Caco-2 (cell line): ENCODE measurements around the gene ZNF555. TPM values are rescaled to one million over a fixed set of nuclear protein-coding genes. Genes with fewer than 3 reads are reported as not detected.
A peak's percentile ranks its signal among the peaks of the same experiment; 100 is the strongest.

ENCODE experiments used
- BruUV-seq: library from RNA; stranded (reverse); fragments of 400-500 nt; replicated peaks from 2 replicates; lab custom pipeline; 2021; lab: Mats Ljungman, UMichigan
- CTCF ChIA-PET: fragments of 300-600 bp; sonication (Branson Sonifier 250); formaldehyde crosslinking; loops from one replicate; lab custom pipeline; 2022; ENCODE audit warnings: antibody characterized with exemption; lab: Charles Lee
- POLR2A ChIA-PET: fragments of 300-600 bp; sonication (Branson Sonifier 250); formaldehyde crosslinking; loops from one replicate; lab custom pipeline; 2022; ENCODE audit warnings: antibody characterized with exemption; lab: Charles Lee
- DNase-seq, 2 experiments: peaks; one replicate each; pipeline versions ENCODE4 v3.0.0 to v3.0.0-alpha.2; 2020 to 2022
- H3K27me3 ChIP-seq: replicated peaks from 2 replicates; pipeline ENCODE4 v1.6.0; 2011; ENCODE audit warnings: low read length; ENCODE audit not compliant: control insufficient read depth, insufficient read depth
- H3K36me3 ChIP-seq: 2 replicates; pipeline ENCODE4 v1.5.1; 2011; ENCODE audit warnings: low read length; ENCODE audit not compliant: control insufficient read depth, insufficient read depth
- H3K4me1 ChIP-seq: fragments of 250-450 bp; sonication (Bioruptor Pico); 2 replicates; pipeline ENCODE4 v1.5.1; 2020; ENCODE audit warnings: mild to moderate bottlenecking
- H3K4me3 ChIP-seq: 2 replicates; pipeline ENCODE4 v1.5.1; 2011; ENCODE audit warnings: low read depth, mild to moderate bottlenecking, control low read depth, low read length
- H3K9me3 ChIP-seq: fragments of 250-450 bp; sonication (Bioruptor Pico); 2 replicates; pipeline ENCODE4 v1.5.1; 2020; ENCODE audit warnings: mild to moderate bottlenecking, moderate library complexity
- H3K27ac Mint-ChIP-seq: one replicate; pipeline ENCODE4 v1.8.0; 2022; ENCODE audit warnings: mixed read lengths; ENCODE audit not compliant: unreplicated experiment
- H3K27me3 Mint-ChIP-seq: one replicate; pipeline ENCODE4 v1.8.0; 2022; ENCODE audit warnings: mixed read lengths; ENCODE audit not compliant: insufficient read depth, unreplicated experiment
- H3K36me3 Mint-ChIP-seq: one replicate; pipeline ENCODE4 v1.8.0; 2022; ENCODE audit warnings: mild to moderate bottlenecking, mixed read lengths; ENCODE audit not compliant: insufficient read depth, unreplicated experiment
- H3K4me1 Mint-ChIP-seq: one replicate; pipeline ENCODE4 v1.8.0; 2022; ENCODE audit warnings: low read depth, mixed read lengths; ENCODE audit not compliant: unreplicated experiment
- H3K4me3 Mint-ChIP-seq: one replicate; pipeline ENCODE4 v1.8.0; 2022; ENCODE audit warnings: mild to moderate bottlenecking, moderate library complexity, mixed read lengths; ENCODE audit not compliant: unreplicated experiment
- H3K9me3 Mint-ChIP-seq: one replicate; pipeline ENCODE4 v1.8.0; 2022; ENCODE audit warnings: mixed read lengths; ENCODE audit not compliant: unreplicated experiment
- intact Hi-C: fragments of 100-400 bp; cut with micrococcal nuclease; formaldehyde crosslinking; loops from one replicate; pipeline ENCODE4 v1.10.0; 2022; ENCODE audit not compliant: unreplicated experiment
- total RNA-seq: library from RNA; stranded (reverse); gene quantifications from 2 replicates; pipeline ENCODE4 v1.2.3, GENCODE V29; 2022
- TF ChIP-seq, protein P1 (sequence below), 2 experiments: fragments of 200-600 bp in 1 of 2; IDR thresholded peaks; 1 replicate in 1 of 2; 2 replicates in 1 of 2; pipeline versions ENCODE4 v1.5.1 to v1.8.0; 2011 to 2022; ENCODE audit warnings: antibody characterized with exemption in 1 of 2, control low read depth in 1 of 2, inconsistent platforms in 1 of 2, low read depth in 1 of 2, low read length in 1 of 2, mild to moderate bottlenecking in 1 of 2, moderate library complexity in 1 of 2; ENCODE audit not compliant: insufficient read depth in 1 of 2, severe bottlenecking in 1 of 2, unreplicated experiment in 1 of 2

The ZNF555 gene
- total RNA-seq, 1 experiment from 2014 or later, result 4.7 TPM

DNA sequence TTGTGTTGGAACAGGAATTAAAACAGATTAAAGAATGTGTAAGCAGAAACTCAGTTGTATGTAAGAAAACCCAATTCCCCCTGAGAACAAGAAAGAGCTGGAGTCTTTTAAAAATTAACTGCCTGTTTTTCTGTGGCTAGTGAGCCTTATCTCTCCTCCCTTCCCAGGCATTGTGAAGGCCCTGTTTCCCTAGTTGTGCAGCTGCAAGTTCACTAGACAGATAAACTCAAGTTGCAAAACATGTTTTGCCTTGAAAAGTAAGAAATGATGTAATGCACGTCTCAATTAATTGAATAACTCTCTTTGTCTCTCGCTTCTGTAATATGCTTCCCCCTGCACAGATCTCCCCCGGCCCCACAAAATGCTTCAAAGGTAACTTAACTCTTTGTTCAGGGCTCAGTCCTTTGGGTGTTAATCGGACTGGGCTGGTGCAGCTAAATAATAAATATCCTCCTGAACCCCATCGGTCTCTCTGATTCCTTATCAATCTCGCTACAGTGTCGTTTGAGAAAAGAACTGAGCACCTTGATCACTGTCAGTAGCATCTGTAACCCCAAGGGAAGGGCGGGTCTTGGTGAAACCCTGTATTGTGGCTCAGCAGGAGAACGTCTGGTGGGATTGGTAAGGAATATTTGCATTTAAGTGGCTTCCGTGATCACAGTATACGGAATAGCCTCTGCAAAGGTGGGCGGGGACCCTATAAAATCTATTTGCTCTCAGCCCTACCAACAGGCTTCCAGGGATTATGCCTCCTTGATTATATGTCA, 24.2 kb downstream of the ZNF555 start:
- intact Hi-C loops, result no loop called here
- Histone ChIP-seq H3K9me3 (no peaks in the 10 kb centered on the region), H3K27me3 (no peaks in the 10 kb centered on the region), H3K4me3 (no peak overlapping the region), H3K4me1 (no peaks in the 10 kb centered on the region), H3K36me3 (no peaks in the 10 kb centered on the region)
- CTCF ChIA-PET, result interaction anchor here (0.6 kb wide), 1 partner anchor 22 kb away, joined by 3 read pairs; no protein-coding TSS in a partner anchor
- H3K9me3 Mint-ChIP-seq, result peaks cover 21% of the 10 kb centered on the region
- POLR2A ChIA-PET, result no interaction called here
- H3K4me1 Mint-ChIP-seq, result peaks cover 6% of the 10 kb centered on the region
- TF ChIP-seq, protein P1, sequence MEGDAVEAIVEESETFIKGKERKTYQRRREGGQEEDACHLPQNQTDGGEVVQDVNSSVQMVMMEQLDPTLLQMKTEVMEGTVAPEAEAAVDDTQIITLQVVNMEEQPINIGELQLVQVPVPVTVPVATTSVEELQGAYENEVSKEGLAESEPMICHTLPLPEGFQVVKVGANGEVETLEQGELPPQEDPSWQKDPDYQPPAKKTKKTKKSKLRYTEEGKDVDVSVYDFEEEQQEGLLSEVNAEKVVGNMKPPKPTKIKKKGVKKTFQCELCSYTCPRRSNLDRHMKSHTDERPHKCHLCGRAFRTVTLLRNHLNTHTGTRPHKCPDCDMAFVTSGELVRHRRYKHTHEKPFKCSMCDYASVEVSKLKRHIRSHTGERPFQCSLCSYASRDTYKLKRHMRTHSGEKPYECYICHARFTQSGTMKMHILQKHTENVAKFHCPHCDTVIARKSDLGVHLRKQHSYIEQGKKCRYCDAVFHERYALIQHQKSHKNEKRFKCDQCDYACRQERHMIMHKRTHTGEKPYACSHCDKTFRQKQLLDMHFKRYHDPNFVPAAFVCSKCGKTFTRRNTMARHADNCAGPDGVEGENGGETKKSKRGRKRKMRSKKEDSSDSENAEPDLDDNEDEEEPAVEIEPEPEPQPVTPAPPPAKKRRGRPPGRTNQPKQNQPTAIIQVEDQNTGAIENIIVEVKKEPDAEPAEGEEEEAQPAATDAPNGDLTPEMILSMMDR (IDR thresholded peaks at IDR 0.05; ENCODE audit: insufficient read depth in 1 of 2, low read depth in 1 of 2, low read length in 1 of 2, severe bottlenecking in 1 of 2, unreplicated experiment in 1 of 2), result no peak
- H3K4me3 Mint-ChIP-seq, result no peak overlapping the region
- DNase-seq, result no peak
- H3K27me3 Mint-ChIP-seq, result no peaks in the 10 kb centered on the region
- no peak overlapping the region for H3K27ac Mint-ChIP-seq
- BruUV-seq, result no TSS peak
- peaks cover 10% of the 10 kb centered on the region for H3K36me3 Mint-ChIP-seq

DNA sequence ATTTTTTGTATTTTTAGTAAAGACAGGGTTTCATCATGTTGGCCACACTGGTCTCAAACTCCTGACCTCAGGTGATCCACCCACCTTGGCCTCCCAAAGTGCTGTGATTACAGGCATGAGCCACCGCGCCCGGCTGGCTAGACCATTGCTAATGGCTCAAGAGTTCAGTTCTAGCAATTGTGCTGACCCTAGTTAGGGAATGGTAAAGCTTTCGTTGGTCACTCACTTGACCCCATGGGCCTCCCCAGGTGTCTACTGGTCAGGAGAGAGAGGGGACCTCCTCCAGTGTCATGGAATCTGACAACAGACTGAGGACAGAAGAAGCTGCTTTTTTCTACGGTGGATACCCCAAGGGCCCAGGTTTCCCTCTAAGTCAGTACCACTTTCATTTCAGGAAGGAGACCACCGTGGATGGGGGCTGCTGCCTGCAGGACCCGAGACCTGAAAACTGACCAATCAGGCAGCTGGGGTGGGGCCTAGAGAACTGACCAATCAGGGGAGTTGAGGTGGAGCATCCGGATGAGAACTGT, 25.3 kb downstream of the ZNF555 start:
- intact Hi-C loops, result no loop called here
- BruUV-seq, result no TSS peak
- H3K4me3 Mint-ChIP-seq, result peak overlapping the region; percentile 77

More for the DNA sequence above, 25.3 kb downstream of the ZNF555 start:
- H3K27me3 ChIP-seq, result no peaks in the 10 kb centered on the region
- Mint-ChIP-seq H3K4me1 (peaks cover 6% of the 10 kb centered on the region), H3K36me3 (peaks cover 10% of the 10 kb centered on the region), H3K27me3 (no peaks in the 10 kb centered on the region), H3K27ac (peak overlapping the region; percentile 82), H3K9me3 (peaks cover 30% of the 10 kb centered on the region)
- TF ChIP-seq, protein P1 (IDR thresholded peaks at IDR 0.05; ENCODE audit: insufficient read depth in 1 of 2, low read depth in 1 of 2, low read length in 1 of 2, severe bottlenecking in 1 of 2, unreplicated experiment in 1 of 2), result no peak
- no peaks in the 10 kb centered on the region for H3K9me3 ChIP-seq
- no peaks in the 10 kb centered on the region for H3K4me1 ChIP-seq
- H3K36me3 ChIP-seq, result no peaks in the 10 kb centered on the region
- ChIA-PET CTCF (interaction anchor here (0.7 to 1.2 kb wide), 2 partner anchors 21 to 76 kb away, joined by 3 to 4 read pairs; no protein-coding TSS in a partner anchor), POLR2A (interaction anchor here (1.0 to 1.2 kb wide), 2 partner anchors 25 to 34 kb away, joined by 5 to 7 read pairs; partner anchors contain the start of genes ZNF555 and ZNF57)
- no peak overlapping the region for H3K4me3 ChIP-seq
- DNase-seq, result no peak
